K562 (cell line): ENCODE data around the gene SMARCD2. TPM values are rescaled to one million over a fixed set of nuclear protein-coding genes. Genes with fewer than 3 reads are reported as not detected.
A peak's percentile ranks its signal among the peaks of the same experiment; 100 is the strongest.

Experiments used
- FOXA3 ChIP-seq, 2 experiments: fragments of 450-650 bp in 1 of 2; sonication (generic) in 1 of 2; formaldehyde crosslinking; IDR thresholded peaks in 1 of 2; conservative IDR thresholded peaks in 1 of 2; 2 replicates each; pipeline versions ENCODE4 v1.4.0 to v1.8.0; 2020 to 2022; ENCODE audit warnings: mild to moderate bottlenecking in 2 of 2, missing genetic modification reagents in 1 of 2
- HDAC2 ChIP-seq: fragments of 450-650 bp; IDR thresholded peaks from 2 replicates; pipeline ENCODE4 v1.6.1; 2016; ENCODE audit warnings: mild to moderate bottlenecking
- NR2C2 ChIP-seq, 2 experiments: fragments of 200-800 bp in 1 of 2; sonication (Bioruptor generic) in 1 of 2; sonication (generic) in 1 of 2; formaldehyde crosslinking in 1 of 2; IDR thresholded peaks; 2 replicates each; pipeline versions ENCODE4 v1.6.1 to v1.8.0; 2016 to 2022; ENCODE audit warnings: mild to moderate bottlenecking in 1 of 2, missing compliant biosample characterization in 1 of 2, missing genetic modification characterization in 1 of 2, missing genetic modification reagents in 1 of 2
- SIN3B ChIP-seq: fragments of 450-650 bp; IDR thresholded peaks from 2 replicates; pipeline ENCODE4 v1.6.1; 2017; ENCODE audit warnings: low read depth, mild to moderate bottlenecking, moderate library complexity
- SMAD4 ChIP-seq: fragments of 250-450 bp; sonication (Bioruptor Pico); conservative IDR thresholded peaks from 2 replicates; pipeline ENCODE4 v1.8.0; 2021; ENCODE audit warnings: inconsistent platforms, mild to moderate bottlenecking, moderate library complexity
- WHSC1 ChIP-seq: IDR thresholded peaks from one replicate; pipeline ENCODE4 v1.6.1; 2012; ENCODE audit warnings: low read length, control low read depth, inconsistent platforms
- ZBTB7A ChIP-seq: IDR thresholded peaks from 2 replicates; pipeline ENCODE4 v1.6.1; 2011; ENCODE audit warnings: low read depth, mild to moderate bottlenecking, low read length, moderate library complexity, borderline replicate concordance; ENCODE audit not compliant: control insufficient read depth
- ZNF217 ChIP-seq: sonication (generic); formaldehyde crosslinking; IDR thresholded peaks from 2 replicates; pipeline ENCODE4 v1.8.0; 2022; ENCODE audit warnings: mild to moderate bottlenecking, missing genetic modification reagents
- ZNF384 ChIP-seq: IDR thresholded peaks from 2 replicates; pipeline ENCODE4 v1.6.1; 2012; ENCODE audit warnings: low read depth, low read length, improper control_type of control experiment
- polyA plus RNA-seq, 8 experiments: library from polyadenylated mRNA; depleted of rRNA in 4 of 8; stranded (reverse) in 5 of 8; unstranded in 3 of 8; fragments of >200 nt; fragmentation: Nextera tagmentation in 2 of 8; fragmentation: Illumina TruSeq in 1 of 8; extraction: Ambion mirVana in 2 of 8; extraction: Trizol in 1 of 8; gene quantifications; 2 replicates each; pipeline versions ENCODE4 v1.2.1 to v1.2.3, GENCODE V29; 2011 to 2014; ENCODE audit warnings: inconsistent platforms in 1 of 8, missing spikeins in 1 of 8
- total RNA-seq, 7 experiments: library from RNA; depleted of rRNA in 6 of 7; stranded (reverse); fragments of >200 nt in 6 of 7; fragmentation: Illumina TruSeq in 2 of 7; extraction: Trizol in 2 of 7; gene quantifications; 2 replicates each; pipeline versions ENCODE4 v1.2.1 to v1.2.3, GENCODE V29; 2011 to 2021; ENCODE audit warnings: low replicate concordance in 1 of 7
- TF ChIP-seq, protein P1 (sequence below), 2 experiments: IDR thresholded peaks; 2 replicates each; pipeline ENCODE4 v1.6.1; 2011; ENCODE audit warnings: borderline replicate concordance in 1 of 2, control low read depth in 1 of 2, low read depth in 1 of 2, low read length in 1 of 2, mild to moderate bottlenecking in 1 of 2, mixed read lengths in 1 of 2, moderate library complexity in 1 of 2; ENCODE audit not compliant: insufficient read depth in 1 of 2, insufficient read length in 1 of 2, poor library complexity in 1 of 2, severe bottlenecking in 1 of 2; ENCODE audit errors: extremely low read depth in 1 of 2
- TF ChIP-seq, protein P2 (sequence below): fragments of 450-650 bp; IDR thresholded peaks from 2 replicates; pipeline ENCODE4 v1.6.1; 2016; ENCODE audit warnings: borderline replicate concordance
- TF ChIP-seq, protein P3 (sequence below): sonication (generic); formaldehyde crosslinking; IDR thresholded peaks from 2 replicates; pipeline ENCODE4 v1.8.0; 2022; ENCODE audit warnings: missing genetic modification reagents, mild to moderate bottlenecking, moderate library complexity, borderline replicate concordance
- TF ChIP-seq, protein P4 (sequence below): sonication (generic); formaldehyde crosslinking; IDR thresholded peaks from 2 replicates; pipeline ENCODE4 v1.8.0; 2022; ENCODE audit warnings: mild to moderate bottlenecking, missing genetic modification reagents
- TF ChIP-seq, protein P5 (sequence below): sonication (generic); formaldehyde crosslinking; IDR thresholded peaks from 2 replicates; pipeline ENCODE4 v1.8.1; 2023; ENCODE audit warnings: mild to moderate bottlenecking, missing genetic modification reagents
- TF ChIP-seq, protein P6 (sequence below), 2 experiments: fragments of 200-800 bp in 1 of 2; sonication (Bioruptor generic) in 1 of 2; sonication (generic) in 1 of 2; formaldehyde crosslinking in 1 of 2; IDR thresholded peaks in 1 of 2; conservative IDR thresholded peaks in 1 of 2; 2 replicates each; pipeline versions ENCODE4 v1.5.0 to v1.6.1; 2016 to 2020; ENCODE audit warnings: missing compliant biosample characterization in 1 of 2, missing genetic modification characterization in 1 of 2, missing genetic modification reagents in 1 of 2

The SMARCD2 gene
- total and polyA plus RNA-seq, 9 of the 15 experiments (the other 6 are each of a cell fraction or from before 2014, with no cell fraction given) = 1.7 to 114 (median 90.3) TPM

DNA sequence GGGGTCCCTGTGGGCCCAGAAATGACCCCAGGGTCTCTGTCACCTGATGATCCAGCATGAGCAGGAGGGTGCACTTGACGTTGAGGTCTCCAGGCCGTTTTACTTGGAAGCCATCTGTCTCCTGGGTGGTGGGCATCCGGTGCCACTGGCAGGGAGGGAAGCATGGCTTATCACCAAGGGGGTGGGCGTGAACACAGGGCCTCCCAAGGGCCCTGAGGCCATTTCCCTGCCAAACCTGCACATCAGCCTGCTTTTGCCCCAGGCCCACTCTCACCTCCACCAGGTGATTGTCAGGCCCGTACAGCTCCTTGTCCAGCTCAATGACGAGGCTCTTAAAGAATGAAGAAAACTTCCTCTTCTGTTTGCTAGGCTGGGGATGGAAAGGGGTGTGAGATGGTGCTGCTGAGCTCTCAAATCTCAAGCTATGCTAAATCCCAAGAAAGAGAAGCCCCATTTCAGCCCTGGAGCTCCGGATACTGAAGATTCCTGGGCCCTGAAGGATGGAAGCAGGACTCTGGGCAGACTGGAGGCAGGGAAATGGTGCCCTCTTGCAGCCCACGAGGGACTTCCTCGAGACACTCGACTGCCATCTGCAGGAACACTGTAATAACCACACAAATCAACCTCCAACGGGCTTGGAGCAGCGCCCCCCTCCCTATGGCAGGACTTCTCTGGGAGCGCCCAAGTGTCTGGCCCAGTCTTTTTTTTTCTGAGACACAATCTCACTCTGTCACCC is 7.9 kb downstream of the SMARCD2 start (continued):
- TF ChIP-seq, protein P1, sequence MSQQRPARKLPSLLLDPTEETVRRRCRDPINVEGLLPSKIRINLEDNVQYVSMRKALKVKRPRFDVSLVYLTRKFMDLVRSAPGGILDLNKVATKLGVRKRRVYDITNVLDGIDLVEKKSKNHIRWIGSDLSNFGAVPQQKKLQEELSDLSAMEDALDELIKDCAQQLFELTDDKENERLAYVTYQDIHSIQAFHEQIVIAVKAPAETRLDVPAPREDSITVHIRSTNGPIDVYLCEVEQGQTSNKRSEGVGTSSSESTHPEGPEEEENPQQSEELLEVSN (IDR thresholded peaks at IDR 0.05; ENCODE audit: borderline replicate concordance in 1 of 2, extremely low read depth in 1 of 2, insufficient read depth in 1 of 2, insufficient read length in 1 of 2, low read depth in 1 of 2, low read length in 1 of 2, poor library complexity in 1 of 2, severe bottlenecking in 1 of 2) = peak in 1 of 2 experiments; percentile 6
- TF ChIP-seq, protein P2, sequence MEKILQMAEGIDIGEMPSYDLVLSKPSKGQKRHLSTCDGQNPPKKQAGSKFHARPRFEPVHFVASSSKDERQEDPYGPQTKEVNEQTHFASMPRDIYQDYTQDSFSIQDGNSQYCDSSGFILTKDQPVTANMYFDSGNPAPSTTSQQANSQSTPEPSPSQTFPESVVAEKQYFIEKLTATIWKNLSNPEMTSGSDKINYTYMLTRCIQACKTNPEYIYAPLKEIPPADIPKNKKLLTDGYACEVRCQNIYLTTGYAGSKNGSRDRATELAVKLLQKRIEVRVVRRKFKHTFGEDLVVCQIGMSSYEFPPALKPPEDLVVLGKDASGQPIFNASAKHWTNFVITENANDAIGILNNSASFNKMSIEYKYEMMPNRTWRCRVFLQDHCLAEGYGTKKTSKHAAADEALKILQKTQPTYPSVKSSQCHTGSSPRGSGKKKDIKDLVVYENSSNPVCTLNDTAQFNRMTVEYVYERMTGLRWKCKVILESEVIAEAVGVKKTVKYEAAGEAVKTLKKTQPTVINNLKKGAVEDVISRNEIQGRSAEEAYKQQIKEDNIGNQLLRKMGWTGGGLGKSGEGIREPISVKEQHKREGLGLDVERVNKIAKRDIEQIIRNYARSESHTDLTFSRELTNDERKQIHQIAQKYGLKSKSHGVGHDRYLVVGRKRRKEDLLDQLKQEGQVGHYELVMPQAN = no peak
- no peak for TF ChIP-seq WHSC1
- TF ChIP-seq ZNF217 (CRISPR knock-in tag) = no peak
- TF ChIP-seq NR2C2 (CRISPR knock-in tag; IDR thresholded peaks at IDR 0.05) = no peak
- no peak for TF ChIP-seq NR2C2 (tag; IDR thresholded peaks at IDR 0.05)
- peak; percentile 66 for TF ChIP-seq SMAD4 (CRISPR knock-in tag)
- TF ChIP-seq ZBTB7A = peak; percentile 44; the same call in 1 of the 2 replicates
- peak; percentile 85 for TF ChIP-seq ZNF384
- no peak for TF ChIP-seq FOXA3 (CRISPR knock-in tag; conservative IDR thresholded peaks at IDR 0.05 in 1 of 2, IDR thresholded peaks at IDR 0.05 in 1 of 2)
- TF ChIP-seq HDAC2 = no peak
- TF ChIP-seq, protein P3, sequence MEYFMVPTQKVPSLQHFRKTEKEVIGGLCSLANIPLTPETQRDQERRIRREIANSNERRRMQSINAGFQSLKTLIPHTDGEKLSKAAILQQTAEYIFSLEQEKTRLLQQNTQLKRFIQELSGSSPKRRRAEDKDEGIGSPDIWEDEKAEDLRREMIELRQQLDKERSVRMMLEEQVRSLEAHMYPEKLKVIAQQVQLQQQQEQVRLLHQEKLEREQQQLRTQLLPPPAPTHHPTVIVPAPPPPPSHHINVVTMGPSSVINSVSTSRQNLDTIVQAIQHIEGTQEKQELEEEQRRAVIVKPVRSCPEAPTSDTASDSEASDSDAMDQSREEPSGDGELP (CRISPR knock-in tag) = peak; percentile 45; the same call in 1 of the 2 replicates
- TF ChIP-seq, protein P4, sequence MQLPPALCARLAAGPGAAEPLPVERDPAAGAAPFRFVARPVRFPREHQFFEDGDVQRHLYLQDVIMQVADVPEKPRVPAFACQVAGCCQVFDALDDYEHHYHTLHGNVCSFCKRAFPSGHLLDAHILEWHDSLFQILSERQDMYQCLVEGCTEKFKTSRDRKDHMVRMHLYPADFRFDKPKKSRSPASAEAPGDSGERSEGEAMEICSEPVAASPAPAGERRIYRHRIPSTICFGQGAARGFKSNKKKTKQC (CRISPR knock-in tag) = no peak
- TF ChIP-seq, protein P5, sequence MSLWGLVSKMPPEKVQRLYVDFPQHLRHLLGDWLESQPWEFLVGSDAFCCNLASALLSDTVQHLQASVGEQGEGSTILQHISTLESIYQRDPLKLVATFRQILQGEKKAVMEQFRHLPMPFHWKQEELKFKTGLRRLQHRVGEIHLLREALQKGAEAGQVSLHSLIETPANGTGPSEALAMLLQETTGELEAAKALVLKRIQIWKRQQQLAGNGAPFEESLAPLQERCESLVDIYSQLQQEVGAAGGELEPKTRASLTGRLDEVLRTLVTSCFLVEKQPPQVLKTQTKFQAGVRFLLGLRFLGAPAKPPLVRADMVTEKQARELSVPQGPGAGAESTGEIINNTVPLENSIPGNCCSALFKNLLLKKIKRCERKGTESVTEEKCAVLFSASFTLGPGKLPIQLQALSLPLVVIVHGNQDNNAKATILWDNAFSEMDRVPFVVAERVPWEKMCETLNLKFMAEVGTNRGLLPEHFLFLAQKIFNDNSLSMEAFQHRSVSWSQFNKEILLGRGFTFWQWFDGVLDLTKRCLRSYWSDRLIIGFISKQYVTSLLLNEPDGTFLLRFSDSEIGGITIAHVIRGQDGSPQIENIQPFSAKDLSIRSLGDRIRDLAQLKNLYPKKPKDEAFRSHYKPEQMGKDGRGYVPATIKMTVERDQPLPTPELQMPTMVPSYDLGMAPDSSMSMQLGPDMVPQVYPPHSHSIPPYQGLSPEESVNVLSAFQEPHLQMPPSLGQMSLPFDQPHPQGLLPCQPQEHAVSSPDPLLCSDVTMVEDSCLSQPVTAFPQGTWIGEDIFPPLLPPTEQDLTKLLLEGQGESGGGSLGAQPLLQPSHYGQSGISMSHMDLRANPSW (CRISPR knock-in tag) = no peak
- no peak for TF ChIP-seq SIN3B
- TF ChIP-seq, protein P6, sequence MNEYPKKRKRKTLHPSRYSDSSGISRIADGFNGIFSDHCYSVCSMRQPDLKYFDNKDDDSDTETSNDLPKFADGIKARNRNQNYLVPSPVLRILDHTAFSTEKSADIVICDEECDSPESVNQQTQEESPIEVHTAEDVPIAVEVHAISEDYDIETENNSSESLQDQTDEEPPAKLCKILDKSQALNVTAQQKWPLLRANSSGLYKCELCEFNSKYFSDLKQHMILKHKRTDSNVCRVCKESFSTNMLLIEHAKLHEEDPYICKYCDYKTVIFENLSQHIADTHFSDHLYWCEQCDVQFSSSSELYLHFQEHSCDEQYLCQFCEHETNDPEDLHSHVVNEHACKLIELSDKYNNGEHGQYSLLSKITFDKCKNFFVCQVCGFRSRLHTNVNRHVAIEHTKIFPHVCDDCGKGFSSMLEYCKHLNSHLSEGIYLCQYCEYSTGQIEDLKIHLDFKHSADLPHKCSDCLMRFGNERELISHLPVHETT (CRISPR knock-in tag; conservative IDR thresholded peaks at IDR 0.05 in 1 of 2, IDR thresholded peaks at IDR 0.05 in 1 of 2) = no peak
